Esophagus muscularis mucosa (tissue), 4 donors: ENCODE results near the gene WBP11.

ENCODE experiments used
- EP300 ChIP-seq: sonication (generic); formaldehyde crosslinking; IDR thresholded peaks from one replicate; pipeline ENCODE4 v1.6.1; 2017; ENCODE audit warnings: antibody characterized with exemption
- POLR2A ChIP-seq: fragments of 450-650 bp; IDR thresholded peaks from one replicate; pipeline ENCODE4 v1.6.1; 2017; ENCODE audit warnings: antibody characterized with exemption, moderate library complexity, mild to moderate bottlenecking, low read depth
- POLR2AphosphoS5 ChIP-seq, 2 donors: sonication (generic); formaldehyde crosslinking; IDR thresholded peaks; one replicate each; pipeline ENCODE4 v1.6.1; 2017; ENCODE audit warnings: antibody characterized with exemption in 2 of 2
- TF ChIP-seq, protein P1 (sequence below), 3 experiments: fragments of 200-600 bp in 2 of 3; fragments of 450-650 bp in 1 of 3; sonication (generic) in 2 of 3; IDR thresholded peaks; one replicate each; pipeline ENCODE4 v1.5.1; 2017 to 2019; ENCODE audit warnings: antibody characterized with exemption in 3 of 3, mild to moderate bottlenecking in 2 of 3, moderate library complexity in 1 of 3

DNA sequence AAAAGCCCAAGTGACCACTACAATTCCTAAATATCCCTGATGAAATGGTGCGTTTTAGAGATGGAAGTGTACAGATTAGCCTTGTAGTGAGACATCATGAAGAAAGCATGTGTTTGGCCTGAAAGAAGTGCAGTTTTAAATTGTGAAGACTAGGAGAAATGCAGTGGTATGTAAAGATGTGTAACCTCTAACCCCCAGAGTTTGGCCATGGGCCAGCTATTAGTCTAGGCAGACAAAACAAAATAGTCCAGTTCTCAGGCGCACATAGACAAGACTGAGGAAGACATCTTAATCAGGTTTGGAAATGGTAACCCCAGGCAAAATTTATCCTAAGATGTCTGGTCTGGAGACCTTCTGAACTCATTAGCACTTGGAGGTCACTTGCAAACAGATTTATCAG, 23.4 kb downstream of the WBP11 start:
- TF ChIP-seq EP300 = no peak
- TF ChIP-seq, protein P1, sequence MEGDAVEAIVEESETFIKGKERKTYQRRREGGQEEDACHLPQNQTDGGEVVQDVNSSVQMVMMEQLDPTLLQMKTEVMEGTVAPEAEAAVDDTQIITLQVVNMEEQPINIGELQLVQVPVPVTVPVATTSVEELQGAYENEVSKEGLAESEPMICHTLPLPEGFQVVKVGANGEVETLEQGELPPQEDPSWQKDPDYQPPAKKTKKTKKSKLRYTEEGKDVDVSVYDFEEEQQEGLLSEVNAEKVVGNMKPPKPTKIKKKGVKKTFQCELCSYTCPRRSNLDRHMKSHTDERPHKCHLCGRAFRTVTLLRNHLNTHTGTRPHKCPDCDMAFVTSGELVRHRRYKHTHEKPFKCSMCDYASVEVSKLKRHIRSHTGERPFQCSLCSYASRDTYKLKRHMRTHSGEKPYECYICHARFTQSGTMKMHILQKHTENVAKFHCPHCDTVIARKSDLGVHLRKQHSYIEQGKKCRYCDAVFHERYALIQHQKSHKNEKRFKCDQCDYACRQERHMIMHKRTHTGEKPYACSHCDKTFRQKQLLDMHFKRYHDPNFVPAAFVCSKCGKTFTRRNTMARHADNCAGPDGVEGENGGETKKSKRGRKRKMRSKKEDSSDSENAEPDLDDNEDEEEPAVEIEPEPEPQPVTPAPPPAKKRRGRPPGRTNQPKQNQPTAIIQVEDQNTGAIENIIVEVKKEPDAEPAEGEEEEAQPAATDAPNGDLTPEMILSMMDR (IDR thresholded peaks at IDR 0.05) = no peak
- TF ChIP-seq POLR2A = no peak
- no peak for TF ChIP-seq POLR2AphosphoS5 (IDR thresholded peaks at IDR 0.05)
